G401 (cell line): ENCODE results near the gene ZNF618. TPM values are rescaled to one million over a fixed set of nuclear protein-coding genes. Genes with fewer than 3 reads are reported as not detected.

Source experiments
- DNase-seq: peaks from one replicate; pipeline ENCODE4 v3.0.0-alpha.2; 2015; ENCODE audit warnings: low spot score
- in situ Hi-C: cut with HindIII; loops from 2 replicates; pipeline ENCODE4 v1.10.0; 2016; ENCODE audit warnings: low sequenced_read_pairs, mixed read lengths
- total RNA-seq: library from RNA; depleted of rRNA; stranded (reverse); fragments of >200 nt; shearing (Covaris generic); gene quantifications from 2 replicates; pipeline ENCODE4 v1.2.3, GENCODE V29; 2014

Gene ZNF618
- total RNA-seq, 1 experiment from 2014 or later = 6.1 TPM

GRCh38 chr9:113949571-113950078 is 73.5 kb downstream of the ZNF618 start:
- DNase-seq = no peak
- in situ Hi-C loops = no loop called here

GRCh38 chr9:113950195-113951031 is 74.3 kb downstream of the ZNF618 start:
- in situ Hi-C loops = no loop called here
- DNase-seq = no peak

- in situ Hi-C loops = no loop called here
- no peak for DNase-seq
These were observed 74.9 kb downstream of the ZNF618 start for GRCh38 chr9:113951032-113951372.

GRCh38 chr9:113952676-113953075 is 76.6 kb downstream of the ZNF618 start:
- DNase-seq = no peak
- in situ Hi-C loops = no loop called here

GRCh38 chr9:113953531-113953930 is 77.4 kb downstream of the ZNF618 start:
- DNase-seq = no peak
- in situ Hi-C loops = no loop called here

GRCh38 chr9:113954591-113954990 is 78.5 kb downstream of the ZNF618 start:
- in situ Hi-C loops = no loop called here
- no peak for DNase-seq

GRCh38 chr9:113955076-113955752 is 79.1 kb downstream of the ZNF618 start:
- in situ Hi-C loops = no loop called here
- DNase-seq = no peak

- in situ Hi-C loops = no loop called here
- no peak for DNase-seq
These were observed 80.8 kb downstream of the ZNF618 start for GRCh38 chr9:113956901-113957300.

GRCh38 chr9:113957351-113957750 is 81.2 kb downstream of the ZNF618 start:
- in situ Hi-C loops = no loop called here
- no peak for DNase-seq

GRCh38 chr9:113957821-113958341 is 81.8 kb downstream of the ZNF618 start:
- in situ Hi-C loops = no loop called here

GRCh38 chr9:113958556-113958955 is 82.4 kb downstream of the ZNF618 start:
- DNase-seq = no peak
- in situ Hi-C loops = no loop called here

More at GRCh38 chr9:113957821-113958341, 81.8 kb downstream of the ZNF618 start:
- no peak for DNase-seq

GRCh38 chr9:113960768-113961167 is 84.7 kb downstream of the ZNF618 start:
- in situ Hi-C loops = no loop called here
- no peak for DNase-seq

- no peak for DNase-seq
- in situ Hi-C loops = no loop called here
These were observed 86.3 kb downstream of the ZNF618 start for GRCh38 chr9:113962396-113962795.

- DNase-seq = peak; percentile 37
- in situ Hi-C loops = no loop called here
These were observed 87.0 kb downstream of the ZNF618 start for GRCh38 chr9:113963017-113963620.

- DNase-seq = no peak
- in situ Hi-C loops = no loop called here
These were observed 87.8 kb downstream of the ZNF618 start for GRCh38 chr9:113963696-113964494.

GRCh38 chr9:113964495-113965170 is 88.5 kb downstream of the ZNF618 start:
- in situ Hi-C loops = no loop called here

GRCh38 chr9:113966394-113966793 is 90.3 kb downstream of the ZNF618 start:
- DNase-seq = no peak
- in situ Hi-C loops = no loop called here

More at GRCh38 chr9:113964495-113965170, 88.5 kb downstream of the ZNF618 start:
- no peak for DNase-seq

GRCh38 chr9:113967380-113967779 is 91.3 kb downstream of the ZNF618 start:
- in situ Hi-C loops = no loop called here
- no peak for DNase-seq
